Measurements from ENCODE around the gene ARHGAP42. TPM values are rescaled to one million over a fixed set of nuclear protein-coding genes. Genes with fewer than 3 reads are reported as not detected.

ARHGAP42 gene
- total RNA-seq, 2 donors from 2014 or later: 1.6 to 5.1 TPM

GRCh38 chr11:100791860-100792259, 104.8 kb downstream of the ARHGAP42 start:
- H3K27me3 Mint-ChIP-seq: no peaks in the 10 kb centered on the region
- H3K36me3 Mint-ChIP-seq: no peaks in the 10 kb centered on the region
- H3K4me3 Mint-ChIP-seq: no peak overlapping the region
- no peaks in the 10 kb centered on the region for H3K4me1 Mint-ChIP-seq (ENCODE audit: low read depth in 2 of 2)
- no peak overlapping the region for H3K27ac Mint-ChIP-seq
- H3K9me3 Mint-ChIP-seq: no peaks in the 10 kb centered on the region
- no peak for ATAC-seq
- DNase-seq (ENCODE audit: low spot score): no peak

GRCh38 chr11:100793525-100793924, 106.4 kb downstream of the ARHGAP42 start:
- Mint-ChIP-seq H3K9me3 (no peaks in the 10 kb centered on the region), H3K4me3 (no peak overlapping the region), H3K27ac (no peak overlapping the region), H3K27me3 (no peaks in the 10 kb centered on the region), H3K4me1 (ENCODE audit: low read depth in 2 of 2) (no peaks in the 10 kb centered on the region), H3K36me3 (no peaks in the 10 kb centered on the region)
- DNase-seq (ENCODE audit: low spot score): no peak
- no peak for ATAC-seq

GRCh38 chr11:100794446-100794845, 107.4 kb downstream of the ARHGAP42 start:
- ATAC-seq: no peak
- H3K27ac Mint-ChIP-seq: no peak overlapping the region
- no peaks in the 10 kb centered on the region for H3K27me3 Mint-ChIP-seq
- no peaks in the 10 kb centered on the region for H3K9me3 Mint-ChIP-seq
- no peaks in the 10 kb centered on the region for H3K36me3 Mint-ChIP-seq
- no peaks in the 10 kb centered on the region for H3K4me1 Mint-ChIP-seq (ENCODE audit: low read depth in 2 of 2)
- DNase-seq (ENCODE audit: low spot score): no peak
- no peak overlapping the region for H3K4me3 Mint-ChIP-seq

- H3K27ac Mint-ChIP-seq: no peak overlapping the region
- ATAC-seq: no peak
Measured at GRCh38 chr11:100799445-100799844, 112.4 kb downstream of the ARHGAP42 start.

GRCh38 chr11:100800202-100800601, 113.1 kb downstream of the ARHGAP42 start:
- DNase-seq (ENCODE audit: low spot score) (no peak), ATAC-seq (no peak)
- Mint-ChIP-seq H3K27ac (no peak overlapping the region), H3K36me3 (no peaks in the 10 kb centered on the region), H3K4me3 (no peak overlapping the region), H3K27me3 (no peaks in the 10 kb centered on the region), H3K4me1 (ENCODE audit: low read depth in 2 of 2) (no peaks in the 10 kb centered on the region), H3K9me3 (no peaks in the 10 kb centered on the region)

More at GRCh38 chr11:100799445-100799844, 112.4 kb downstream of the ARHGAP42 start:
- no peaks in the 10 kb centered on the region for H3K9me3 Mint-ChIP-seq
- DNase-seq (ENCODE audit: low spot score): no peak
- no peaks in the 10 kb centered on the region for H3K36me3 Mint-ChIP-seq
- no peaks in the 10 kb centered on the region for H3K27me3 Mint-ChIP-seq
- H3K4me3 Mint-ChIP-seq: no peak overlapping the region
- H3K4me1 Mint-ChIP-seq (ENCODE audit: low read depth in 2 of 2): no peaks in the 10 kb centered on the region

GRCh38 chr11:100801225-100801999, 114.3 kb downstream of the ARHGAP42 start:
- Mint-ChIP-seq H3K4me3 (no peak overlapping the region), H3K36me3 (no peaks in the 10 kb centered on the region), H3K4me1 (ENCODE audit: low read depth in 2 of 2) (no peaks in the 10 kb centered on the region), H3K9me3 (no peaks in the 10 kb centered on the region), H3K27me3 (no peaks in the 10 kb centered on the region), H3K27ac (no peak overlapping the region)
- no peak for DNase-seq (ENCODE audit: low spot score)
- no peak for ATAC-seq

- Mint-ChIP-seq H3K27ac (no peak overlapping the region), H3K4me3 (no peak overlapping the region), H3K9me3 (no peaks in the 10 kb centered on the region), H3K36me3 (no peaks in the 10 kb centered on the region), H3K27me3 (no peaks in the 10 kb centered on the region), H3K4me1 (ENCODE audit: low read depth in 2 of 2) (no peaks in the 10 kb centered on the region)
- DNase-seq (ENCODE audit: low spot score) (no peak), ATAC-seq (no peak)
Measured at GRCh38 chr11:100805506-100806199, 118.6 kb downstream of the ARHGAP42 start.

- DNase-seq (ENCODE audit: low spot score): no peak
Measured at GRCh38 chr11:100806296-100806695, 119.2 kb downstream of the ARHGAP42 start.

GRCh38 chr11:100808904-100809491, 121.9 kb downstream of the ARHGAP42 start:
- H3K27me3 Mint-ChIP-seq: no peaks in the 10 kb centered on the region
- no peak overlapping the region for H3K27ac Mint-ChIP-seq
- H3K4me3 Mint-ChIP-seq: no peak overlapping the region
- no peaks in the 10 kb centered on the region for H3K36me3 Mint-ChIP-seq
- no peaks in the 10 kb centered on the region for H3K4me1 Mint-ChIP-seq (ENCODE audit: low read depth in 2 of 2)
- H3K9me3 Mint-ChIP-seq: no peaks in the 10 kb centered on the region
- DNase-seq (ENCODE audit: low spot score) (no peak), ATAC-seq (no peak)

More at GRCh38 chr11:100806296-100806695, 119.2 kb downstream of the ARHGAP42 start:
- no peak for ATAC-seq
- Mint-ChIP-seq H3K36me3 (no peaks in the 10 kb centered on the region), H3K9me3 (no peaks in the 10 kb centered on the region), H3K4me3 (no peak overlapping the region), H3K4me1 (ENCODE audit: low read depth in 2 of 2) (no peaks in the 10 kb centered on the region), H3K27me3 (no peaks in the 10 kb centered on the region), H3K27ac (no peak overlapping the region)

- DNase-seq (ENCODE audit: low spot score) (no peak), ATAC-seq (no peak)
- Mint-ChIP-seq H3K27me3 (no peaks in the 10 kb centered on the region), H3K9me3 (no peaks in the 10 kb centered on the region), H3K4me1 (ENCODE audit: low read depth in 2 of 2) (no peaks in the 10 kb centered on the region), H3K4me3 (no peak overlapping the region), H3K36me3 (no peaks in the 10 kb centered on the region), H3K27ac (no peak overlapping the region)
Measured at GRCh38 chr11:100810146-100810545, 123.1 kb downstream of the ARHGAP42 start.

GRCh38 chr11:100810666-100811065, 123.6 kb downstream of the ARHGAP42 start:
- Mint-ChIP-seq H3K9me3 (no peaks in the 10 kb centered on the region), H3K27me3 (no peaks in the 10 kb centered on the region), H3K4me1 (ENCODE audit: low read depth in 2 of 2) (no peaks in the 10 kb centered on the region), H3K4me3 (no peak overlapping the region), H3K27ac (no peak overlapping the region), H3K36me3 (no peaks in the 10 kb centered on the region)
- ATAC-seq (no peak), DNase-seq (ENCODE audit: low spot score) (no peak)

- Mint-ChIP-seq H3K27ac (no peak overlapping the region), H3K4me1 (ENCODE audit: low read depth in 2 of 2) (no peaks in the 10 kb centered on the region), H3K36me3 (no peaks in the 10 kb centered on the region), H3K4me3 (no peak overlapping the region), H3K9me3 (peaks cover 2% of the 10 kb centered on the region), H3K27me3 (no peaks in the 10 kb centered on the region)
- no peak for ATAC-seq
- DNase-seq (ENCODE audit: low spot score): no peak
Measured at GRCh38 chr11:100812517-100812916, 125.4 kb downstream of the ARHGAP42 start.

- H3K4me1 Mint-ChIP-seq (ENCODE audit: low read depth in 2 of 2): no peaks in the 10 kb centered on the region
- no peak overlapping the region for H3K27ac Mint-ChIP-seq
- H3K27me3 Mint-ChIP-seq: no peaks in the 10 kb centered on the region
- no peak for ATAC-seq
- H3K4me3 Mint-ChIP-seq: no peak overlapping the region
- no peak for DNase-seq (ENCODE audit: low spot score)
- peaks cover 2% of the 10 kb centered on the region for H3K9me3 Mint-ChIP-seq
- H3K36me3 Mint-ChIP-seq: no peaks in the 10 kb centered on the region
Measured at GRCh38 chr11:100815787-100816330, 128.8 kb downstream of the ARHGAP42 start.

GRCh38 chr11:100816823-100817222, 129.7 kb downstream of the ARHGAP42 start:
- Mint-ChIP-seq H3K36me3 (no peaks in the 10 kb centered on the region), H3K27me3 (no peaks in the 10 kb centered on the region), H3K4me1 (ENCODE audit: low read depth in 2 of 2) (no peaks in the 10 kb centered on the region), H3K27ac (no peak overlapping the region), H3K9me3 (peaks cover 2% of the 10 kb centered on the region), H3K4me3 (no peak overlapping the region)
- ATAC-seq (no peak), DNase-seq (ENCODE audit: low spot score) (no peak)

Measured in natural killer cell treated with Interleukin-12 subunit alpha and Interleukin-12 subunit beta and Interleukin-15 and Interleukin-18, amount 100 ng/mL, for 72 hours (primary cell).